Measurements from ENCODE around the gene LRRFIP1. TPM values are rescaled to one million over a fixed set of nuclear protein-coding genes. Genes with fewer than 3 reads are reported as not detected.
A peak's percentile ranks its signal among the peaks of the same experiment; 100 is the strongest.

LRRFIP1 gene
- total and polyA plus RNA-seq, 12 donors: 91.5 to 132 (median 110) TPM

DNA sequence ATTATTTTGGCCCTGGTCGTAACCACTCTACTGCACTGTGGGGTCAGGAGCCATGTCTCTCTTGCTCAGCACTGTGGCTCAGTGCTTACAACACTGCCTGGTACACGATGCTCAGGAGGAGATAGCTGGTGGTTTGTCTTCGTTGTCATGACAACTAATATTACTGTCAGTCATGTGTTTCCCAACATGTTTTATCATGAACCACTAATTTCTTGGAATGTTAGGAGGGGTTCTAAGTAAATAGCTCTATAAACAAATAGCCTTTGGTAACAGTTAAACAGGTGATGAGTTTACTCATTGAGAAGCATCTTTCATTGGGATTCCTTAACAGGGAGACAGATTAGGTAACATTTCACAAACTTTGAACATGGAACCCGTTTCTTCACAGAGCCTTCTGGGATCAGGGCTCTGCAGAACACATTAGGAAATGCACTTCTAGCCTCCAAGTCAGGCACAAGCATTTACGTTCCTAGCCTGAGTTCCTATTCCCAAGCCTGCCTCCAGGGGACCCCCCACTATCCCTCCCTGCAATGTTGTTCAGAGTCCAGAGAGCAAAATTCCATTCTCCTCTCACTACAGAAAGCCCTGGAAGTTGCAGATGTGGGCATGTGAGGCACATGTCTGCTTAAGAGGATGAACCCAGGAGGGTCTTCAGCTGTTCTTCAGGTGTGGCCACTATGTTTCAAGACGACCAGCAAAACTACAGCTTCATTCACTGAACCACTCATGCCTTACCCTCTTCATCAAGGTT lies 164.8 kb downstream of the LRRFIP1 start:
- H3K4me1 ChIP-seq: no peaks in the 10 kb centered on the region
- H3K27ac ChIP-seq: no peak overlapping the region
- 69 to 76% methylated on average over 6 of the region's 6 CpGs for WGBS, 2 donors
- DNase-seq: no peak
- ATAC-seq: peak in 1 of 8 donors; percentile 39
- peaks cover 0 to 7% (median under 1%) of the 10 kb centered on the region in 11 donors for H3K9me3 ChIP-seq
- H3K36me3 ChIP-seq: peaks cover 0 to 15% (median 0%) of the 10 kb centered on the region in 9 donors
- H3K27me3 ChIP-seq: no peaks in the 10 kb centered on the region
- H3K4me3 ChIP-seq: no peak overlapping the region
- no peak for TF ChIP-seq CTCF (IDR thresholded peaks at IDR 0.05)
- intact Hi-C loops (cut with DNase I): no loop called here

GRCh38 chr2:237797253-237797652 lies 169.9 kb downstream of the LRRFIP1 start:
- H3K27ac ChIP-seq: no peak overlapping the region
- no peaks in the 10 kb centered on the region for H3K4me1 ChIP-seq
- no peak for DNase-seq
- H3K36me3 ChIP-seq: no peaks in the 10 kb centered on the region
- peaks cover 0 to 19% (median 0%) of the 10 kb centered on the region in 11 donors for H3K9me3 ChIP-seq
- no peak overlapping the region for H3K4me3 ChIP-seq
- no peak for ATAC-seq
- 96 to 97% methylated on average over 3 of the region's 3 CpGs for WGBS, 2 donors
- no peaks in the 10 kb centered on the region for H3K27me3 ChIP-seq
- TF ChIP-seq CTCF (IDR thresholded peaks at IDR 0.05): no peak
- intact Hi-C loops (cut with DNase I): no loop called here

- TF ChIP-seq CTCF (IDR thresholded peaks at IDR 0.05): no peak
- no peak for DNase-seq
- Histone ChIP-seq H3K27me3 (no peaks in the 10 kb centered on the region), H3K4me1 (no peaks in the 10 kb centered on the region), H3K36me3 (no peaks in the 10 kb centered on the region), H3K9me3 (peaks cover 0 to 19% (median 0%) of the 10 kb centered on the region in 11 donors), H3K27ac (no peak within 1 kb of the TSS), H3K4me3 (no peak within 1 kb of the TSS)
- WGBS, 2 donors: 75 to 78% methylated on average over 84 of the region's 84 CpGs
- intact Hi-C loops (cut with DNase I): no loop called here
- ATAC-seq: no peak
Measured at GRCh38 chr2:237798236-237799059, 171.1 kb downstream of the LRRFIP1 start, which contains the start of gene RBM44. TSS of gene RBM44 (plus strand) at chr2:237798779. CDS start at chr2:237813610, 14,831 bp downstream.

- no peaks in the 10 kb centered on the region for H3K27me3 ChIP-seq
- WGBS, 2 donors: 91 to 94% methylated on average over 34 of the region's 34 CpGs
Measured at GRCh38 chr2:237799060-237799428, 171.7 kb downstream of the LRRFIP1 start.

More at GRCh38 chr2:237799060-237799428, 171.7 kb downstream of the LRRFIP1 start:
- no peak for DNase-seq
- intact Hi-C loops (cut with DNase I): no loop called here
- peaks cover 0 to 19% (median 0%) of the 10 kb centered on the region in 11 donors for H3K9me3 ChIP-seq
- H3K4me3 ChIP-seq: no peak overlapping the region
- no peaks in the 10 kb centered on the region for H3K4me1 ChIP-seq
- no peak overlapping the region for H3K27ac ChIP-seq
- no peaks in the 10 kb centered on the region for H3K36me3 ChIP-seq
- TF ChIP-seq CTCF (IDR thresholded peaks at IDR 0.05): no peak
- no peak for ATAC-seq
